NCI-H2107 treated with DMSO at 0.1 percent for 48 hours (cell line): ENCODE results near the gene TRIP10.

Experiments
- DNase-seq: peaks from one replicate; lab custom pipeline; 2025; ENCODE audit not compliant: unreplicated experiment; lab: John Stamatoyannopoulos, UW

TRIP10 gene

GRCh38 chr19:6725513-6726231, 13.8 kb upstream of the TRIP10 start:
- DNase-seq: no peak

- no peak for DNase-seq
These were observed 11.1 kb upstream of the TRIP10 start for GRCh38 chr19:6728346-6728745.

- no peak for DNase-seq
These were observed 9.8 kb upstream of the TRIP10 start for GRCh38 chr19:6729573-6730152.

GRCh38 chr19:6730153-6730804, 9.2 kb upstream of the TRIP10 start:
- DNase-seq: no peak

GRCh38 chr19:6730941-6731670, 8.4 kb upstream of the TRIP10 start:
- no peak for DNase-seq

- DNase-seq: no peak
These were observed 7.7 kb upstream of the TRIP10 start for GRCh38 chr19:6731822-6732221.

GRCh38 chr19:6732803-6733337, 6.6 kb upstream of the TRIP10 start:
- DNase-seq: no peak

GRCh38 chr19:6733338-6734095, 6.0 kb upstream of the TRIP10 start:
- no peak for DNase-seq

GRCh38 chr19:6734096-6734696, 5.3 kb upstream of the TRIP10 start:
- DNase-seq: no peak

- no peak for DNase-seq
These were observed 4.1 kb upstream of the TRIP10 start for GRCh38 chr19:6735181-6735911.

- no peak for DNase-seq
These were observed 3.1 kb upstream of the TRIP10 start for GRCh38 chr19:6736169-6736916.

GRCh38 chr19:6736917-6737283, 2.6 kb upstream of the TRIP10 start:
- no peak for DNase-seq

GRCh38 chr19:6737284-6737872, 2.1 kb upstream of the TRIP10 start, which contains the start of gene GPR108:
Gene GPR108, minus strand, starts transcription at chr19:6737580. Its CDS starts 4 bp downstream, at chr19:6737576.
- no peak for DNase-seq

GRCh38 chr19:6737873-6738786, 1.4 kb upstream of the TRIP10 start:
- no peak for DNase-seq

GRCh38 chr19:6738787-6739389, 592 bp upstream of the TRIP10 start:
- DNase-seq: no peak

- DNase-seq: no peak
These were observed 556 bp downstream of the TRIP10 start for GRCh38 chr19:6739883-6740588.
